Glutamatergic neuron (in vitro differentiated cells): ENCODE results near the gene LHX3. TPM values are rescaled to one million over a fixed set of nuclear protein-coding genes. Genes with fewer than 3 reads are reported as not detected.

ENCODE experiments used
- DNase-seq: peaks from one replicate; pipeline ENCODE4 v3.0.0; 2022
- H3K27ac Mint-ChIP-seq: one replicate; pipeline ENCODE4 v1.8.0; 2020; ENCODE audit warnings: mild to moderate bottlenecking, mixed read lengths, inconsistent platforms; ENCODE audit not compliant: unreplicated experiment
- H3K27me3 Mint-ChIP-seq: one replicate; pipeline ENCODE4 v1.8.0; 2020; ENCODE audit warnings: mild to moderate bottlenecking, moderate library complexity, mixed read lengths, inconsistent platforms; ENCODE audit not compliant: unreplicated experiment
- H3K36me3 Mint-ChIP-seq: one replicate; pipeline ENCODE4 v1.8.0; 2020; ENCODE audit warnings: mild to moderate bottlenecking, mixed read lengths, inconsistent platforms; ENCODE audit not compliant: unreplicated experiment
- H3K4me1 Mint-ChIP-seq: one replicate; pipeline ENCODE4 v1.8.0; 2020; ENCODE audit warnings: mild to moderate bottlenecking, low read depth, mixed read lengths, inconsistent platforms; ENCODE audit not compliant: unreplicated experiment
- H3K4me3 Mint-ChIP-seq: one replicate; pipeline ENCODE4 v1.8.0; 2020; ENCODE audit warnings: mild to moderate bottlenecking, mixed read lengths, inconsistent platforms; ENCODE audit not compliant: unreplicated experiment
- H3K9me3 Mint-ChIP-seq: one replicate; pipeline ENCODE4 v1.8.0; 2020; ENCODE audit warnings: mild to moderate bottlenecking, moderate library complexity, mixed read lengths, inconsistent platforms; ENCODE audit not compliant: unreplicated experiment
- CTCF ChIP-seq: fragments of 200-600 bp; sonication (generic); IDR thresholded peaks from one replicate; pipeline ENCODE4 v1.5.0; 2021; ENCODE audit not compliant: partially characterized antibody, unreplicated experiment
- total RNA-seq: library from RNA; stranded (reverse); fragmentation: NEBNext Ultra II Directional; extraction: Animal tissue kit (Norgen Biotek cat#: 25700); gene quantifications from one replicate; pipeline ENCODE4 v1.2.1, GENCODE V29; 2021; ENCODE audit not compliant: unreplicated experiment

The LHX3 gene
- total RNA-seq, 1 donor from 2014 or later, result 0.81 TPM

GRCh38 chr9:136211441-136212344 lies 6.8 kb upstream of the LHX3 start:
- H3K4me1 Mint-ChIP-seq, result peaks cover 16% of the 10 kb centered on the region
- H3K4me3 Mint-ChIP-seq, result no peak overlapping the region
- no peak overlapping the region for H3K27ac Mint-ChIP-seq
- H3K27me3 Mint-ChIP-seq, result peaks cover 6% of the 10 kb centered on the region
- H3K9me3 Mint-ChIP-seq, result peaks cover 4% of the 10 kb centered on the region
- DNase-seq, result no peak
- peaks cover 15% of the 10 kb centered on the region for H3K36me3 Mint-ChIP-seq
- TF ChIP-seq CTCF, result no peak

GRCh38 chr9:136211006-136211405 lies 6.1 kb upstream of the LHX3 start:
- no peak overlapping the region for H3K27ac Mint-ChIP-seq
- no peak for DNase-seq
- peaks cover 15% of the 10 kb centered on the region for H3K36me3 Mint-ChIP-seq
- TF ChIP-seq CTCF, result no peak
- peaks cover 19% of the 10 kb centered on the region for H3K4me1 Mint-ChIP-seq
- peaks cover 9% of the 10 kb centered on the region for H3K27me3 Mint-ChIP-seq
- peaks cover 6% of the 10 kb centered on the region for H3K9me3 Mint-ChIP-seq
- H3K4me3 Mint-ChIP-seq, result no peak overlapping the region

- H3K27ac Mint-ChIP-seq, result no peak overlapping the region
- H3K4me3 Mint-ChIP-seq, result no peak overlapping the region
- DNase-seq, result no peak
- H3K36me3 Mint-ChIP-seq, result peaks cover 15% of the 10 kb centered on the region
- no peak for TF ChIP-seq CTCF
- H3K4me1 Mint-ChIP-seq, result peaks cover 19% of the 10 kb centered on the region
- peaks cover 10% of the 10 kb centered on the region for H3K27me3 Mint-ChIP-seq
- H3K9me3 Mint-ChIP-seq, result peaks cover 6% of the 10 kb centered on the region
Observed at GRCh38 chr9:136210276-136210675, 5.3 kb upstream of the LHX3 start.

GRCh38 chr9:136209786-136210185 lies 4.9 kb upstream of the LHX3 start:
- H3K27me3 Mint-ChIP-seq, result peaks cover 10% of the 10 kb centered on the region
- H3K36me3 Mint-ChIP-seq, result peaks cover 13% of the 10 kb centered on the region
- H3K27ac Mint-ChIP-seq, result no peak overlapping the region
- no peak for TF ChIP-seq CTCF
- peaks cover 6% of the 10 kb centered on the region for H3K9me3 Mint-ChIP-seq
- DNase-seq, result no peak
- no peak overlapping the region for H3K4me3 Mint-ChIP-seq
- H3K4me1 Mint-ChIP-seq, result peaks cover 19% of the 10 kb centered on the region

GRCh38 chr9:136209232-136209631 lies 4.3 kb upstream of the LHX3 start:
- peaks cover 19% of the 10 kb centered on the region for H3K4me1 Mint-ChIP-seq

More at GRCh38 chr9:136209232-136209631, 4.3 kb upstream of the LHX3 start:
- Mint-ChIP-seq H3K27me3 (peaks cover 10% of the 10 kb centered on the region), H3K9me3 (peaks cover 6% of the 10 kb centered on the region), H3K27ac (no peak overlapping the region), H3K4me3 (no peak overlapping the region), H3K36me3 (peaks cover 10% of the 10 kb centered on the region)
- TF ChIP-seq CTCF, result no peak
- no peak for DNase-seq
